Nephron progenitor cell (in vitro differentiated cells): ENCODE results near the gene ABHD14A.

ENCODE experiments used
- DNase-seq: peaks from one replicate; pipeline ENCODE4 v3.0.0; 2021
- H3K27ac Mint-ChIP-seq: 2 replicates; pipeline ENCODE4 v1.8.0; 2021; ENCODE audit warnings: mild to moderate bottlenecking, moderate library complexity, mixed read lengths
- H3K27me3 Mint-ChIP-seq: 2 replicates; pipeline ENCODE4 v1.8.0; 2021; ENCODE audit warnings: mild to moderate bottlenecking, low read depth, mixed read lengths; ENCODE audit not compliant: poor library complexity
- H3K36me3 Mint-ChIP-seq: 2 replicates; pipeline ENCODE4 v1.8.0; 2021; ENCODE audit warnings: low read depth, mixed read lengths
- H3K4me1 Mint-ChIP-seq: 2 replicates; pipeline ENCODE4 v1.8.0; 2021; ENCODE audit warnings: mixed read lengths
- H3K4me3 Mint-ChIP-seq: 2 replicates; pipeline ENCODE4 v1.8.0; 2021; ENCODE audit warnings: mild to moderate bottlenecking, moderate library complexity, mixed read lengths
- H3K9me3 Mint-ChIP-seq: 2 replicates; pipeline ENCODE4 v1.8.0; 2021; ENCODE audit warnings: mild to moderate bottlenecking, moderate library complexity, mixed read lengths
- TF ChIP-seq, protein P1 (sequence below): fragments of 200-600 bp; sonication (generic); IDR thresholded peaks from 2 replicates; pipeline ENCODE4 v1.5.0; 2021; ENCODE audit warnings: antibody characterized with exemption

The ABHD14A gene

DNA sequence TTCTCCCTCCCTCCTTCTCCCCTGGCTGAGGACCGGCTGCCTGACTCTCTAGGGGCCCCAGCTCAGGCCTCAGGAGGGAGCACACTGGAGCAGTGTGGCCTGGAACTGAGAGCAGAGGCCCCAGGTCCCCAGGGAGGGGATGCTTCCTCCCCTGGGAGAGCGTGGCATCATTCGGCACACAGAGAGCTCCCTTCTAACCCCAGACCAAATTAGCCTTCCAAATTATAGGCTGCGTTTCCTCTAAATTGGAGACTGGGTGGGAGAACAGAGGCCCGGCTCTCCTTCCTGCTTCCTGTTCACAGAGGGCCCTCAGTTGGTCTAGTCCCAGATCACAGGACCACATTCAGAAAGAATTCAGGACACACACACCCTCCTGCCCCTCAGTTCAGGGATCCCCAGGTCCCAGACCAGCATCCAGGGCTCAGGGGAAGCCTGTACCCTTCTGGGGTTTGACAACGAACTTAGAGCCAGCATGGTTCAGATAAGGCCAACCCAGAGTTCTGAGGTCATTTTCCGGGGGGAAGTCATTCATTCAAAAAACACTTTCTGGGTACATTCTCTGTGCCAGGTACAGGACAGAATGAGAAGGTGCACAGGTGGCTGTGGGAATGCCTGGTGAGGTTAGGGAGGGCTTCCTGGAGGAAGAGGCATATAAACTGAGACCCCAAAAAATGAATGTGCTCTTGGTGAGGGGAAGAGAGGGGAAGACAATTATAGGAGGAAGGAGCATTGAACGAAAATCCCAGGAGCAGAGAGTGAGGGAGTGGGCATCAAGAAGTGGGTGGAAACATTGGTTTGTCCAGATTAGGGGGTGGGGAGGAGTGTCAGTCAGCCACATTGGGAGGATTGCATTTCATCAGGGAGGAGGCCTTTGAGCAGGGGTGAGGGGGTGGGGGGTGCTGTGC lies 49.2 kb downstream of the ABHD14A start:
- Mint-ChIP-seq H3K27me3 (peaks cover 3% of the 10 kb centered on the region), H3K9me3 (no peaks in the 10 kb centered on the region), H3K4me1 (peaks cover 73% of the 10 kb centered on the region), H3K4me3 (no peak overlapping the region), H3K27ac (peak overlapping the region; percentile 61), H3K36me3 (no peaks in the 10 kb centered on the region)
- no peak for DNase-seq
- TF ChIP-seq, protein P1, sequence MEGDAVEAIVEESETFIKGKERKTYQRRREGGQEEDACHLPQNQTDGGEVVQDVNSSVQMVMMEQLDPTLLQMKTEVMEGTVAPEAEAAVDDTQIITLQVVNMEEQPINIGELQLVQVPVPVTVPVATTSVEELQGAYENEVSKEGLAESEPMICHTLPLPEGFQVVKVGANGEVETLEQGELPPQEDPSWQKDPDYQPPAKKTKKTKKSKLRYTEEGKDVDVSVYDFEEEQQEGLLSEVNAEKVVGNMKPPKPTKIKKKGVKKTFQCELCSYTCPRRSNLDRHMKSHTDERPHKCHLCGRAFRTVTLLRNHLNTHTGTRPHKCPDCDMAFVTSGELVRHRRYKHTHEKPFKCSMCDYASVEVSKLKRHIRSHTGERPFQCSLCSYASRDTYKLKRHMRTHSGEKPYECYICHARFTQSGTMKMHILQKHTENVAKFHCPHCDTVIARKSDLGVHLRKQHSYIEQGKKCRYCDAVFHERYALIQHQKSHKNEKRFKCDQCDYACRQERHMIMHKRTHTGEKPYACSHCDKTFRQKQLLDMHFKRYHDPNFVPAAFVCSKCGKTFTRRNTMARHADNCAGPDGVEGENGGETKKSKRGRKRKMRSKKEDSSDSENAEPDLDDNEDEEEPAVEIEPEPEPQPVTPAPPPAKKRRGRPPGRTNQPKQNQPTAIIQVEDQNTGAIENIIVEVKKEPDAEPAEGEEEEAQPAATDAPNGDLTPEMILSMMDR = no peak

DNA sequence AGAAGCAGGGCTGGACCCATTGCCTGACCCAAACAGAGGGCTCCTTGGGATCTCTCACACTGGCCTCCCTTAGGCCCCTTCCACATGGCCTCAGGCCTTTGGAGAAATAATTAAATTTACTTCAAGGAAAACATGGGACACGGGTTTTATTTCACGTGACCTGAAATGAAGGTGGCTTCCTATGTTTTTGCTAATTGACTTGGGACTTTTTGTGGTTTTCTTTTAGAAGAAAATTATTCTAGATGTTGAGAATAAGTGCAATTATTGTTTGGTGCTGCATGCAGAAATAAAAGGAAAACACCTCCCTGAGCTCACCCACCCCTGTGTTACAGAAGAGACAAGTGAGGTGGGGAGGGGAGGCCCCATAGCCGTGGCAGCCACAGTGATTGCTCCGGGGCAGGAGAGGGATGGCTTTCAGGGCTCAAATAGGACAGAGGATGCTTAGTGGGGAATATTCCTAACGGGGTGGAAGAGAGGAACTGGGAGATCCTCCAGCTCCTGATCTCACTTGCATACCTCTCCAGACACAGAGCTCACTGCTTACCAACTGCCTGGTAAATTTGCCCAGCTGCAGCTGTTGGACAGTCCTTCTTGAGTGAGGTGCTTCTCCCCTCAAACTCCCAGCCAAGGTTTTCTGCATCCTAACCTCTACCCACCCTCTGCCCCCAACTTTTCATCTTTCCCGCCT lies 50.0 kb downstream of the ABHD14A start:
- no peak for DNase-seq
- H3K9me3 Mint-ChIP-seq = no peaks in the 10 kb centered on the region
- H3K4me1 Mint-ChIP-seq = peaks cover 74% of the 10 kb centered on the region
- peak overlapping the region; percentile 74 for H3K27ac Mint-ChIP-seq
- TF ChIP-seq, protein P1 = no peak
- no peak overlapping the region for H3K4me3 Mint-ChIP-seq
- H3K36me3 Mint-ChIP-seq = no peaks in the 10 kb centered on the region
- peaks cover 3% of the 10 kb centered on the region for H3K27me3 Mint-ChIP-seq

DNA sequence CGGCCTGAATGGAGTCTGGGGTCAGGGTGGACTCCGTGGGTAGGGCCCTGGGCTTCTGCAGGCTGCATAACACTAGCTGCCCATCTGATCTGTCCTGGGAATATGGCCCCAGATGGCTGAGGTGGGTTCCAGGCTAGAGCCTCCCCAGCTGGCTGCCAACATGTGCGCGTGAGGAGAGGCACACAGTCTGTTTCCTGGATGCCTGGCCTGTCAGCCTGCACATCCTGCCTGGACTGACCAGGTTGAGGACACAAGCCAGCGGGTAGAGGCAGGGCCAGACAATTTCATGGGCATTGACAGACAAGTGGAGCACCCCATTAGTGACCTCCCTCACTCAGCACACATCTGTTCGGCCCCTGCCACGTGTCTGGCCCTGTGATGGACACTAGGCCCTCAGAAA lies 50.6 kb downstream of the ABHD14A start:
- Mint-ChIP-seq H3K4me3 (peak overlapping the region; percentile 38), H3K9me3 (no peaks in the 10 kb centered on the region), H3K27me3 (peaks cover 3% of the 10 kb centered on the region), H3K4me1 (peaks cover 77% of the 10 kb centered on the region), H3K27ac (peak overlapping the region; percentile 74), H3K36me3 (no peaks in the 10 kb centered on the region)
- TF ChIP-seq, protein P1 = no peak
- no peak for DNase-seq

DNA sequence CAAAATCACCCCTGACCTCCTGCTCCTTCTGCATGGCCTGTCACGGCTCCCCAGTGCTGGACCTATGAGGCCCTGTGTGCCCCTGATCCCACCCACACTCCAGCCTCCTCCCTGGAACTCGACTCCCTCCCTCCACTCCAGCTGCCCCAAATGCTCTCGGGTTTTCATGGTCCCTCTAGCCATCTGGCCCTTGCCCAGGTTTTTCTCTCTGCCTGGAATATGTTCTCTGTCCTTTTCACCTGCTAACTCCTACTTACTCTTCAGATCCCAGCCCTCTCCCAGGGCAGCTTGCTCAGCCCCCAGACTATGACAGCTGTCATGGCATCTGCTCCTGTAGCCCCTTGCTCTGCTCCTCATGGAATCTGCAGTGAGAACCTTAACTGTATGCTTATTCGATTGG lies 51.2 kb downstream of the ABHD14A start:
- Mint-ChIP-seq H3K4me3 (peak overlapping the region; percentile 38), H3K27me3 (peaks cover 5% of the 10 kb centered on the region), H3K36me3 (no peaks in the 10 kb centered on the region), H3K27ac (peak overlapping the region; percentile 74), H3K4me1 (peaks cover 74% of the 10 kb centered on the region), H3K9me3 (no peaks in the 10 kb centered on the region)
- DNase-seq = no peak
- TF ChIP-seq, protein P1 = no peak

DNA sequence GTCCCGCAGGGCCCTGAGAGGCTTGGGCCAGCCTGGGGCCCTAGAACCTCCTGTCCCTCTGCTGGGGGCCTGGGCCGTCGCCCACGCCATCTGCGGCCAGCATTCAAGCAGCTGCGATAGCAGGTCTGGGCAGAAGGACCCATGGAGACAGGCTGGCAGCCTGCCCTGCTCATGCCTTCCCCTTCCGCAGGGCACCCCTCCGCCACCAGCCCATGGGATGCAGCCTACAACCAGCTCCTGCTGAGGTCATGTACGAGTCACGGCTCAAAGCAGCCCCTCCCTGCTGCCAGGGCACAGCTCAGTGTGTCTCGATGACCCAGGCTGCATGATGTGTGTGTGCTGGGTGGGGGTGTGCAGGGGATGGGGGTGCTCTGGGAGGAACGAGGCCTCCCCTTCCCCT lies 53.7 kb downstream of the ABHD14A start:
- H3K4me1 Mint-ChIP-seq = peaks cover 66% of the 10 kb centered on the region
- TF ChIP-seq, protein P1 = no peak
- peaks cover 7% of the 10 kb centered on the region for H3K27me3 Mint-ChIP-seq
- no peak for DNase-seq
- H3K36me3 Mint-ChIP-seq = no peaks in the 10 kb centered on the region
- no peak overlapping the region for H3K27ac Mint-ChIP-seq
- no peak overlapping the region for H3K4me3 Mint-ChIP-seq
- no peaks in the 10 kb centered on the region for H3K9me3 Mint-ChIP-seq
